Fibroblast of upper back skin (primary cell): Measurements from ENCODE around the gene CCDC142.
"Not testable (repeated sequence)": the region's sequence is repeated elsewhere in the genome, so short reads cannot be mapped to it uniquely, and the experiment has no call there.

Experiments used
- DNase-seq: peaks from one replicate; pipeline ENCODE4 v3.0.0-alpha.2; 2013

CCDC142 gene

DNA sequence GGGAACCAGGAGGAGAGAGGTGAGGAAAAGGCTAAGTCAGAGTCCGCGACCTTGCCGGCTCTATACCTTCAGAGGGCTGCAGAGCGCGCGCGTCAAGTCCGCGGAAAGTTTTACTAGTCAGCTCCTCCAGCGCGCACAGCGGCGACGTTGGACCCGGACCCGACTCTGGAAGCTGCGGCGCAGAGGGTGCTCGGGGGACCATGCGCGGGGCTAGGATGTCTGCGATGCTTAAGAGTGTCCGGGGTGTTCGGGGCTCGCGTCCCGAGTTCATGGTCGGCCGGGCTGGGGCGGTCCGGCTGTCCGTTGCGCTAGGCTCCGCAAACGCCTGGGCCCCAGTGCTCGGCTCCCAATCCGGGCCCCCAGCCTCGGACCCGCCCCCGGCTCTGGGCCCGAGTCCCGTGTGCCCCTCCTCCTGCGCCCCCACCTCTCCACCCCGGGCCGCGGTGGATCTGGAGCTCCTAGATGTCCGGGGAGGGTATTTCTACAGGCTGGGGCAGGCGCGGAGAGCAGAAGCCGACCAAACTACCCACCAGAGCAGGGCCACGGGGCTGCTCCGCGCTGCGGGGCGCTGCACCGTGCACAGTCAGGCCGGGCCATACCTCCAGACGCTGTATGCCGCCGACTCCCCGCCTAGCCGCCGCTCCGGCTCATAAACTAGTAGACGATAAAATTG is 16.6 kb upstream of the CCDC142 start, which contains the start of gene LBX2:
TSS of gene LBX2 (minus strand) at position 337 of the 673 bp plus-strand sequence. CDS start at position 271, 66 bp downstream.
- DNase-seq: no peak

DNA sequence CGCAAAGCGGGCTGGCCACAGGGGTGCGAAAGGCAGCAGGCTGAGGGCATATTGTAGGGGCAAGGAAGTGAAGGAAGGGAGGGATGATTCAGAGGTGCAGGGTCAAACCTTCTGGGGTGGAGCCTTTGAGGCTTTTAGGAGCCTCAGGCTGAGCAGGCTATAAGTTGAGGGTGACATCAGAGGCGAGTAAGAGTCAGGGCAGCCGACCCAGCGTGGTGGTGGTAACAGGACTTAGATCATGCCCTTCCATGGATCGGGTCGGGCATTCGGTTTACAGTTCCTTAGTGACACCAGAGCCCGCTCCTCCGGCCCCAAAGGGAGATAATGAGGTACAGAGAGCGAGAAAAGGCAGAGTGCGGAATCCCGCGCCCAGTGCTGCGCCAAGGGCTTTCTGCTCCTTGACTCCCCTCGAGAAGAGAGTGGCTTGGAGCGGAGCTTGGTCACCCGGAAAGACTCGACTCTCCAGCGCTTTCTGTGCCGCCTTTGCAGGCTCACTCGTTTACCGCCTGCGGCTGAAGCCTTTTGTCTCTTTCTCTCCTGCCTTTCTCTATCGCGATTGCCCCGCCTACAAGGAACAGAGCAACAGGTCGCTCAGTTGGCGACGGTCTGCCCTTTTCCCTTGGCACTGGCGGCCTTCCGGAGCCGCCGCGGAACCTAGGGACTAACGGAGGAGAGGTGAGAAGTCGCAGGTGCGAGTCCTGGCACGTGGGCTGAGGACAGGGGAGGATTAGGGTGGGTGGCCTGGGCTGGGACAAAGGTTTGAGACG is 15.9 kb upstream of the CCDC142 start:
- DNase-seq: no peak

DNA sequence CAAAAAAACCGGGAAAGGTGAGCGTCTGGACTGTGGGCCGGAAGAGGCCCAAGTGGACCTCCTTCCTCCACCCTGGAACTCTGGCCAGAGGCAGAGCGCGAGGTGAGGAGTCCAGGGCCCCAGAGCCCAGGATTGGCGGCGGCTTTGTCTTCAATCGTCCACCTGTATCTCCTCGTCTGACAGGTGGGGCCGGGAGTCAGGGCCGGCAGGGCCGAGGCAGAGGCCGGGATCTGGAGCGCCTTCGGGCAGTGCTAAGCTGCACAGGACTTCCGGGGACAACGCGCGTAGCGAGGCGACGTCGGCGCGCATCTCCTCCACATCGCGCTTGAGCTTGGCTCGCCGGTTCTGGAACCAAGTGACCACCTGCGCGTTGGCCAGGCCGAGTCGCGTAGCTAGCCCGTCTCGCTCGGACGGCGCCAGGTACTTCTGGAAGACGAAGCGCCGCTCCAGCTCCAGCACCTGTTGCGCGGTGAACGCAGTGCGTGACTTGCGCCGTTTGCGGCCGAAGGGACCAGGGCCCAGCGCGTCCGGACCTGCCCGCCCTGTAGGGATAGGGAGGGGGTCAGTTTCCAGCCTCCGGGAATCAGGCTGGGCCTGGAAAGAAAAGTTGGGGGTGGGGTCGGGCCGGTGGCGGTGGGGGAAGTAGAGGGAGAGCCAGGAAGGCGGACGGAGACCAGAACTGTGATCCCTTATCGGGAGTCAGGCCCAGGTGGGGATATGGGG is 15.1 kb upstream of the CCDC142 start:
- DNase-seq: no peak

DNA sequence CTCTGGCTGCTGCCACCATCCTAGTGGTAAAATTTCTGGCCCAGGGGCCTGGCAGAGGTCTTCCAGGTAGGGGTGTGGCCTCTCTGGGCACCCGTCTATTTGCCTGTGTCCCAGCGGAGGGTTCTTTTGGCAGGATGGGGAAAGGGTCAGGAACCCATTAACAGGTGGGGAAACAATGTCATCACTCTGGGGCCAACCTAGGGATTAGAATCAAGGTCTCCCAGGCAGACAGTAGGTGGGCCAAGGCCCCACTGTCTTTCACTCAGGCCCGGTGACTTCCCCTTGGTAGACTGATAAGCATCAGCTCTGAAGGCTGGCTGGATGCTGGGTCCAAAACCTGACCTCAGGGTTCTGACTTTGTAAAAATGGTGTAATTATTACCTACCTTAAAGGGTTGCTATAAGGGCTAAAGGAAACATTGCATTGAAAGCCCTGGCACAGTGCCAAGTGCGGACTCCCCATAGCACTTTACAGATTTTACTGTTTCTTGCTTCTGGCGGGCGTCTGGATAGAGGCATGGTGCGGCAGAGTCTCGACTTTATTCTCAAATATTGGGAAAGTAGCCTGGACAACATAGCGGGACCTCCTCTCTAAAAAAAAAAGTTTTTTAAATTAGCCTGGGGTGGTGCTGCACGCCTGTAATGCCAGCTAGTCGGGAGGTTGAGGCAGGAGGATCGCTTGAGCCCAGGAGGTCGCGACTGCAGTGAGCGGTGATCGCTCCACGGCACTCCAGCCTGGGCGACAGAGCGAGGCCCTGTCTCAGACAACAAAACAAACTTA is 14.4 kb upstream of the CCDC142 start:
- DNase-seq: no peak

DNA sequence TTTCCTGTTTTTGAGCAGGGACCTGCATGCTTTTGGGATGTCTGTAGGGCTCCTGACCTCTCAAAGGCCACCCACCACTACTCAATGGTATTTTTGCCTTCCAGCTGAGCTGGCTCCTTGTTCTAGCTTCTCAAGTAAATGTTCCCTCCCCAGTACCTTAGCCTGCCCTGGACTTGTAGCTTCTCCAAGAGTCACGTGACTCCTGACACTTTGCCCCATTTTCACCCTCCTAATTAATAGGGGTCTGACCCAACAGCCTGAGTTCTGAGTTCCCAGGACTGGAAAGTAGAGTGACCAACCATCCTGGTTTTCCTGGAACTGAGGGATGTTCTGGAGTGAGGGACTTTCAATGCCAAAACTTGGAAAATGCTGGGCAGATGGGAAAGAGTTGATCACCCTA is 12.6 kb upstream of the CCDC142 start:
- DNase-seq: no peak

DNA sequence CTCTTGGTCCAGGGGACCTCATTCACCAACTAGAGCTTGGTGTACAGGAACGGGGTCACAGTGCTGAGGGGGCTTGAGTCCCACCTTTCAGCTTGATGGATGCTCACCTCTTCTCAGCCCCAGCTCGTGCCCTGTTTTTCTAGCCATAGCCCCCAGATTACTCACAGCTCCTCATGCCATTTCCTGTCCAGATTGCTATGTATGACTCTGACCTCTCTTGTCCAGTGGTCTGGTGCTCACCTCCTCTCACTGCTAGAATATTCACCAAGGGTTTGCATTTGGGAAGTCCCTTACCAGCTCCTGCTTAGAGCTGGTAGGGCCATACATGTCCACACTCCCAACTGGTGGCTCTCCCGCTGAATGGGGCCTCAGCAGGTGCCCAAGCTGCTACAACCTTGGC is 10.7 kb upstream of the CCDC142 start:
- DNase-seq: no peak

DNA sequence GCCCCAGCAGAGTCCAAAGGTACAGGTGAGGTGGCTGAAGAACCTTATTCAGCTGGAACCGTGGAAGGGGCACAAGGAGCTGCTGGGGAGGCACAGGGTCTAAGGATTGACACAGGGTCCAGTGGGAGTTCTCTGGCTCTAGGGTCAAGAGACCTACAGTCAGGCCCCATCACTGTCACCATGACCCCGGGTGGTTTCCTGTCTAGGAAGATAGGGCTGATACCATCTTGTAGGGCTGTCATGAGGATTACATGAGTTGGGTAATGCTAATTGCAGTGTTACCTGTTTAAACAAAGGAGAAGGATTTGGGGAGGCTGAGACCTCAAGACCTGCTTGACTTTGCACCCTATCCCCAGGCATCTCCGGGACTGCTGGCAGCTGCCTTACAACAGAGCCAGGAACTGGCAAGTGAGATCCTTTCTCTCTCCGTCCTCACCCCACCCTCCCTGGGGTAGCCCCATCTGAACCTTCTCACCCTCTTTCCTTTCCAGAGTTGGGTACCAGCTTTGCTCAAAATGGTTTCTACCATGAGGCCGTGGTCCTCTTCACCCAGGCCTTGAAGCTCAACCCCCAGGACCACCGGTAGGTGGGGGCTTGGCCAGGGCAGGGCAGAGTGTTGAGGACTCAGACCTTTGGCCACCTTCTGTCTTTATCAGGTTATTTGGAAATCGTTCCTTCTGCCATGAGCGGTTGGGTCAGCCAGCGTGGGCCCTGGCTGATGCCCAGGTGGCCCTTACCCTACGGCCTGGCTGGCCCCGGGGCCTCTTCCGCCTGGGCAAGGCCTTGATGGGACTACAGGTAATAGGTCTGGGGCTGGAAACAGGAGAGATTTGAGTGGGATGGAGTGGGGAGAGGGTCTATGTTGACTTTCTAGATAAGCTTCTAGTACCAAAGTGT is 9.1 kb upstream of the CCDC142 start:
- DNase-seq: no peak

DNA sequence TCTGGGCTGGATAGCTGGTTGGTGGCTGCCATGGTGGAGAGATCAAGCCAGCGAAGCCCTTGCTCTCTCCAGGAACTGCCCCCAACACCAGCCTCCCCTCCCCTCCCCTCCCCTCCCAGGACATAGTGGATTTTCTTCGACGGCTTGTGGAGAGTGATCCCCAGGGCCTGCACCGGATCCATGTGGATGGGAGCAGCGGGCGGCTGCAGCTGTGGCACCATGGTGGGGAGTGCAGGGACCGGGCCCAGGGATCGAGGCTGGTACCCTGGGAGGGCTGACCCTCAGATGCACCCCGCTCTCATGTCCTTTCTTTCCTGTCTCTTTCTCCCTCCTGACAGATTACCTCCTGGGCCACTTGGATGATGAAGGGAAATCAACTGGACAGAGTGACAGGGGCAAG is 7.1 kb upstream of the CCDC142 start:
- DNase-seq: no peak

DNA sequence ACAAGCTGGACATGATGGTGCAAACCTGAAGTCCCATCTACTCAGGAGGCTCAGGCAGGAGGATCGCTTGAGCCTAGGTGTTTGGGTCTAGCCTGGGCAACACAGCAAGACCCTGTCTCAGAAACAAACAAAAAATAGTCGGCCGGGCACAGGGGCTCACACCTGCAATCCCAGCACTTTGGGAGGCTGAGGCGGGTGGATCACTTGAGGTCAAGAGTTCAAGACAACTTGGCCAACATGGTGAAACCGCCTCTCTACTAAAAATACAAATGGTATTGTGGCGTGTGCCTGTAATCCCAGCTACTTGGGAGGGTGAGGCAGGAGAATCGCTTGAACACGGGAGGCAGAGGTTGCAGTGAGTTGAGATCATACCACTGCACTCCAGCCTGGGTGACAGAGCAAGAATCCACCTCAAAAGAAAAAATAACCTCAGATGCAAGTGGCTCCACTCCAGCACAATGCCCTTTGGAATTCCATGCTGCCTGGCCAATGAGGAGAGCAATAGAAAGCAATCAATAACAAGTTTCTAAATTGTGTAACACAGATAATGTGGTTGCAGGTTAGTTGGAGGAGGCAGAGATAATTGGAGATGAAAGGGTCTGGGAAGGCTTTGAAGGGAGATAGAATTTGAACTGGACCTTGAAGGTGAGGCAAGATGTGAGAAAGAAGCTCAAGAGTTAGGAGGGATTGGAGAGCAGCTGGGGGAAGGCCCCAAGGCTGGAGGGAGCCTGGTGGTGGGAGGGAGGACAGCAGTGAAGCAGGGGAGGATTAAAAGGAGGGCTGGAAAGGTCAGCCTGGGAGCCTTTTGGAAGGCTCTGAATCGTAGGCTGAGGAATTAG is 6.1 kb upstream of the CCDC142 start:
- no peak for DNase-seq

DNA sequence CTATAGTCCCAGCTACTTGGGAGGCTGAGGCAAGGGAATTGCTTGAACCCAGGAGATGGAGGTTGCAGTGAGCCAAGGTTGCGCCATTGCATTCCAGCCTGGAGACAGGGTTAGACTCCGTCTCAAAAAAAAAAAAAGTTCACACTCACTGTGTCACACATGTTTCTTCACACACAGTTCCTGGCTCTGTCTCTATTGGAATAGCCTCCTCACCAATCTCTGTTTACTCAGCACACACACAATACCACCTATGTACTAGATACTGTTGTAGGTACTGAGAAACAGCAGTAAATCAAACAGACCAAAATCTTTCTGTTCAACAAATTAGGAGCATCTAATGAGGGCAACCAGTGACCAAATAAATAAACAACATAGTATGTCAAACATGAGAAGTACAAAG is 3.3 kb upstream of the CCDC142 start:
- DNase-seq: no peak

DNA sequence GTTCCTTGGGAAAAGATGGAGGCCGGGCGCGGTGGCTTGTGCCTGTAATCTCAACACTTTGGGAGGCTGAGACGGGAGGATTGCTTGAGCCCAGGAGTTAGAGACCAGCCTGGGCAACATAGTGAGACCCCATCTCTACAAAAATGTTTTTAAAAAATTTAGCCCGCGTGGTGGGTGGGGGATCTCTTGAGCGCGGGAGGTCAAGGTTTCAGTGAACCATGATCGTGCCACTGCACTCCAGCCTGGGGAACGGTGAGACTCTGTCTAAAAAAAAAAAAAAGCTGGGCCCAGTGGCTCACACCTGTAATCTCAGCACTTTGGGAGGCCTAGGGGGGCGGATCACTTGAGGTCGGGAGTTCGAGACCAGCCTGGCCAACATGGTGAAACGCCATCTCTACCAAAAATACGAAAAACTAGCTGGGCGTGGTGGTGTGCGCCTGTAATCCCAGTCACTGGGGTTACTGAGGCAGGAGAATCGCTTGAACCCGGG is 922 bp upstream of the CCDC142 start:
- not testable (repeated sequence) for DNase-seq

DNA sequence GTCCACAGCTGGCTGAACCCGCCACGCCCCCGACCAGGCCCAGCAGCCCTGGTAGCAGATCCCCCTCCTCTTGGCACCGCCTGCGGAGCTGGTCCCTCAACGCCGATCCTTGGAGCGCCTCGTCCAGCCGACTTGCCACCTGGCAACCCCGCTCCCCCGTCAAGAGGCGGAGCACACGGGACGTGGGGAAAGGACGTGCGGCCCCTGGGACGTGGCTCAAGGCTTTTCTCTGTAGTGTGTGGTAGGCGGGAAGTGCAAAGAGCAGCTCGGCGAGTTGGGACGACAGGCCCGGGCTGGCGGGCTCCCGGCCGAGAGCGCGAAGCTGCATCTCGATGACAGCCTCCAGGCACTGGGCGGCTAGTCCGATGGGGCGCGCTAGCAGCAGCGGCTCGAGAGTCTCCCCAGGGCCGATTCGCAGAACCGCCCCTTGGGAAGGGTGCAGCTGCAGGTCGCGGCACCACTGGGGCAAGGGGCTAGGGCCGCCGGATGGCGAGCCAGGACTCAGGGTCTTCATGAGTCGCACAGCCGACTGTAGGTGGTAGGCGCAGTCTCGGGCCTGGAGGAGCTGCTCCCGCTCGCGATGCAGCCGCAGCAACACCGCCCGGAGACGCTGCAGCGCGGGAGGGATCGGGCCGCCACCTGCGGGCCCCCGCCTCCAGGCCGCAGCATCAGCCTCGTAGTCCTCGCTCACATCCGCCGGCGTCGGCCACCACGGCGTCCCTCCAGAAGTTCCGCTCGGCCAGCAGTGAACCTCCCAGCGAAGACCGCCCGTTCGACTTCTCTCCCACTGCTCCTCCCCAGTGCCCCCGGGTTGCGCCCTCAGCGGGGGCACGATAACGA is 617 bp downstream of the CCDC142 start:
- peak; percentile 36 for DNase-seq

DNA sequence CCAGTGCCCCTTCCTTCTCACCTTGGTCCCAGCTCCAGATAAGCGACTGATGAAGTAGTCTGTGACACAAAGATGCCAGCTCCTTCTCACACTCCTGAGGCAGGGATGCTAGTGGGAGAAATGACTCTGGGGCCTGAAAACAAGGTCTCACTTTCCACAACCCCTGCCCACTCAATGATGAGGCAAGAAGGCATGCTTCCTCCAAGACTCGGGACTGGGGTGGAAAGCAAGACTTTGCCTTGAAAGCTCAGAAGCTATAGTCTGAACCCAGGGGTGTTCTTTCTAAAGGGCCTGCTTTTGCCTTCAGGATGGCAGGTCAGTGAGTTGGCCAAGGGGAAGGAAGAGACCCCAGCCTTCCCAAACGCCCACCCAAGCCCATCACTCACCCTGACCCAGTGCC is 1.4 kb downstream of the CCDC142 start:
- DNase-seq: no peak

DNA sequence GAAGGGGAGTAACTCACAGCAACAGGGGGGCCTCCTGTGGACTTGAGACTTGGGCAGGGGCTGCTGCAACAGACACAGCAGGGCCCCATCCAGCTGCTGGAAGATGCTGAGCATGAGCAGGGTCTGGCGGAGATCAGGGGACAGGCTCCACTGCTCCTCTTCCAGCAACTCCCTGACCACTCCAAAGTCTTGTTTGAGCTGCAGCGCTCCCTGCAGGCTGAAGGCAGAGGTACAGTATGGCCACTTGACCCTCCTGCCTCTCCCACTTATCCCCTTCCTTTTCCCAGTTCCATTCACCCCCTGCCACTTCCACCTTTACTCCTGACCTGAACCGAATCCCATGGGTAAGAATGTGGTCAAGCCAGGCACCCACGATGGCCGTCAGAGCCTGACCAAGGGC is 7.9 kb downstream of the CCDC142 start:
- DNase-seq: no peak

DNA sequence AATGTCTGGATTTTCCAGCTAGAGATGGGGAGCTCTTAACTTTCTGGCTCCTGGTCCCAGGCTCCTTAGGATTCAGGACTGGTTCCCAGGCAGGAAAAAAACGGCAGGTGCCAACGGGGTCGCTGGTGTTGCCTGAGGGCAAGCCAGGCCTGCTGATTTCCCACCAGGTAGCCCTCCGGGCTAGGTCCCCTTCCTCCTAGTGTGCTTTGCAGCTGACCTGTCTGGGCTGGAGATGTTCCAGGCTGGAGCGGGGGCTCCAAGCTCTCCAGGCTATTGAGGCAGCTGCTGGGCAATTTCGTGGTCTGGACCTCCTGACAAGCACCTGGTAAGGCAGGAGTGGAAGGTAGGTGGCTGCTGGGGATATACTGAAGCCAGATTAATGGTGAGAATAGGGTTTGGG is 8.3 kb downstream of the CCDC142 start:
- no peak for DNase-seq

DNA sequence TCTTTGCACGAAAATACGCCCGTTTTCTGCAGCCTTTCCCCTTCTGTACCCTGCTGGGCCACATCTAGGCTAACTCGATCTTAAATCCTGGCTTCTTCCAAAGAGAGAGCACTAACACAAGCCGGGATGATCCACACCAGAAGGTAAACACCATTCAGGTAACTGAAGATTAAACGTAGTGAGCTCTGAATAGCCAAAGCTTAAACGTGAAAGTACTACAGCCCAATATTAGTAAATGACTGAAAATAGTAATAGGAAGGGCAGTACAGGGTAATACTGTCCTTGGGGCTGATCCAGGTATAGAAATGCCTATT is 9.9 kb downstream of the CCDC142 start:
- no peak for DNase-seq

DNA sequence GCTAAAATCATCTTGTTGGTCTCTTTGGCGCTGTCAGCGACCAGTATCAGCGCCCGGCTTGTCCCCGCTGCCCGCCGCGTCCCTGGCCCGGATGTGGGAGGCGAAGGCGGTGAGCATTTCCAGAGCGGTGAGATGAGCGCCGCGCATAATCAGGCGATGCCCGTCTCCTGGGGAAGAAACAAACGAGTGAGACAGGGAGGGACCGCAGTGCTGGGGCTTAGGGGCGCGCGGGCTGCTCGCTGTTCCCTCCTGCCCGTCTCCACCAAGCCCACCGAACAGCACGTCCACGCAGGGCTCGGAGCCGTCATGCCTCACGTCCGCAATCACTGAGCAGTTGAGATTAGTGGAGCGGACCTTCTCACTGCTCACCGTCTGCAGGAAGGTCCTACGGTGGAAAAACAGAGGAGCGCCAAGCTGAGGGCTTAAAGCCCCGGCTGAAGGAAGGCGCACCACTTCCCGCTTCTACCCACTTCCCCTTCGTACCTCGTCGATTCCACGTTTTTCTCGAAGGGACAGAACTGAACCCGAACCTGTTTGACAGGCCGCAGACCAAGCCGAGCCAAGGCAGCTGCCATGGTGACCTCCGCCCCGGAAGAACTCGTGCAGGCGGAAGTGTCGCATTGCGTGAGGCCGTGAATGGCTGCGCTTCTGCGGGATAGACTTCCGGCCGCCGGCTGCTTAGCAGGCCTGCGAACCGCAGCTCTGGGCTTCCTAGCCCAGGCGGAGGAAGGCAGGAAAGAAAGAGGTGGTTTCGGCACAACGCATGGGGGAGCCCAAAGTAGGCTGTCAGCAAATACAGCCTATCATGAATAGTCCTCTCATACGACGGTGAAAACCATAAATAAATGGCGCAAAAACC is 10.5 kb downstream of the CCDC142 start, which contains the start of gene MRPL53:
TSS of gene MRPL53 (minus strand) at position 595 of the 859 bp plus-strand sequence. CDS start at position 575, 20 bp downstream.
- DNase-seq: peak; percentile 94

DNA sequence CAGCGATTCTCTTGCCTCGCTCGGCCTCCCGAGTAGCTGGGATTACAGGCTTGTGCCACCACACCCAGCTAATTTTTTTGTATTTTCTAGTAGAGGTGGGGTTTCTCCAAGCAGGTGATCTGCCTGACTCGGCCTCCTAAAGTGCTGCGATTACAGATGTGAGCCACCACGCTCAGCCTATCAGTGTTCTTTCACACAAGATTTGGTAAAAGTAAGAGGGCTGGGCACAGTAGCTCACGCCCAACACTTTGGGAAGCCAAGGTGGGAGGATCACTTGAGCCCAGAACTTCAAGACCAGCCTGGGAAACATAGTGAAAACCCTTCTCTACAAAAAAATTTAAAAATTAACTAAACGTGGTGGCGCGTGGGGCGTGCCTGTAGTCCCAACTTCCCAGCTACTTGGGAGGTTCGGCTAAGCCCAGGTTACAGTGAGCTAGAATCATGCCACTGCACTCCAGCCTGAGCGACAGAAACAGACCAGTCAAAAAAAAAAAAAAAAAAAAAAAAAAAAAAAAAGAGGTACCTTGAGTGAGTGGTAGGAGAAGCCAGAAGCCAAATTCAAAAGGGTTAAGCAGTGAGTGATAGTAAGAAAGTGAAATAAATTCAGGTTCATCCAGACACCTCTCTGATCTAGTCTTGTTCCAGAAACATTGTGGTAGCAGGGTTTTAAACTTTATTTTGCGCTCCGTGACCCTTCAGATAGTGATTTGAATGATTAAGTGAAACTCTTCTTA is 11.3 kb downstream of the CCDC142 start:
- DNase-seq: no peak
